IMR-90 (cell line): Measurements from ENCODE around the gene GCLC. TPM values are rescaled to one million over a fixed set of nuclear protein-coding genes. Genes with fewer than 3 reads are reported as not detected.

Experiments
- ATAC-seq: fragments of 200-7000 bp; cut with Tn5 transposase; 2 replicates; pipeline ENCODE4 v1.9.1; 2020; ENCODE audit warnings: low read depth, mild to moderate bottlenecking, moderate library complexity
- BruUV-seq: library from RNA; stranded (reverse); fragments of 400-500 nt; replicated peaks from 2 replicates; lab custom pipeline; 2021; lab: Mats Ljungman, UMichigan
- CTCF ChIA-PET: fragments of 300-600 bp; formaldehyde crosslinking; extraction: SDS; loops from one replicate; lab custom pipeline; 2021; ENCODE audit warnings: antibody characterized with exemption; lab: Yijun Ruan, JAX
- POLR2A ChIA-PET: fragments of 300-600 bp; sonication (Branson Sonifier 250); formaldehyde crosslinking; loops from one replicate; lab custom pipeline; 2022; ENCODE audit warnings: antibody characterized with exemption; ENCODE audit not compliant: unreplicated experiment; lab: Charles Lee
- DNase-seq: peaks from one replicate; pipeline ENCODE4 v3.0.0; 2013
- H2AFZ ChIP-seq: replicated peaks from 2 replicates; pipeline ENCODE3; 2013; ENCODE audit warnings: low read length, mild to moderate bottlenecking; ENCODE audit not compliant: poor library complexity
- H2AK5ac ChIP-seq: 2 replicates; pipeline ENCODE4 v1.6.1; 2013; ENCODE audit warnings: low read depth, low read length, inconsistent platforms
- H2AK9ac ChIP-seq: replicated peaks from 2 replicates; pipeline ENCODE3; 2013; ENCODE audit warnings: mild to moderate bottlenecking, low read depth, low read length, moderate library complexity; ENCODE audit not compliant: poor library complexity
- H2BK120ac ChIP-seq: 2 replicates; pipeline ENCODE4 v1.6.1; 2013; ENCODE audit warnings: low read depth, low read length, inconsistent platforms
- H2BK15ac ChIP-seq: 3 replicates; pipeline ENCODE4 v1.6.1; 2013; ENCODE audit warnings: low read depth, low read length, inconsistent platforms
- H2BK20ac ChIP-seq: 2 replicates; pipeline ENCODE4 v1.6.1; 2013; ENCODE audit warnings: low read depth, mild to moderate bottlenecking, inconsistent platforms, low read length, moderate library complexity
- H2BK5ac ChIP-seq: 2 replicates; pipeline ENCODE4 v1.6.1; 2013; ENCODE audit warnings: mild to moderate bottlenecking, low read depth, low read length, inconsistent platforms; ENCODE audit not compliant: poor library complexity, severe bottlenecking
- H3K14ac ChIP-seq: replicated peaks from 2 replicates; pipeline ENCODE4 v1.6.1; 2013; ENCODE audit warnings: low read depth, low read length, inconsistent platforms
- H3K18ac ChIP-seq: 2 replicates; pipeline ENCODE4 v1.6.1; 2013; ENCODE audit warnings: low read depth, low read length, control low read depth
- H3K23ac ChIP-seq: 2 replicates; pipeline ENCODE4 v1.6.1; 2013; ENCODE audit warnings: low read depth, low read length, inconsistent platforms
- H3K27ac ChIP-seq: 2 replicates; pipeline ENCODE4 v1.5.1; 2013; ENCODE audit warnings: mild to moderate bottlenecking, control low read depth, low read length; ENCODE audit not compliant: insufficient read depth
- H3K27me3 ChIP-seq: 2 replicates; pipeline ENCODE4 v1.6.1; 2013; ENCODE audit warnings: low read length; ENCODE audit not compliant: control insufficient read depth, insufficient read depth
- H3K36me3 ChIP-seq: 2 replicates; pipeline ENCODE4 v1.6.1; 2013; ENCODE audit warnings: low read length, mixed read lengths; ENCODE audit not compliant: control insufficient read depth, insufficient read depth
- H3K4ac ChIP-seq: 2 replicates; pipeline ENCODE4 v1.6.1; 2013; ENCODE audit warnings: low read depth, low read length, inconsistent platforms
- H3K4me1 ChIP-seq: 2 replicates; pipeline ENCODE4 v1.6.1; 2013; ENCODE audit warnings: low read length, mixed read lengths; ENCODE audit not compliant: control insufficient read depth, insufficient read depth
- H3K4me2 ChIP-seq: 2 replicates; pipeline ENCODE4 v1.6.1; 2013; ENCODE audit warnings: low read depth, mild to moderate bottlenecking, control low read depth, low read length, moderate library complexity
- H3K4me3 ChIP-seq: 2 replicates; pipeline ENCODE4 v1.5.1; 2013; ENCODE audit warnings: low read depth, mild to moderate bottlenecking, control low read depth, low read length, moderate library complexity; ENCODE audit not compliant: insufficient read depth
- H3K56ac ChIP-seq: 2 replicates; pipeline ENCODE4 v1.6.1; 2013; ENCODE audit warnings: low read length, inconsistent platforms; ENCODE audit not compliant: insufficient read depth; ENCODE audit errors: extremely low read depth
- H3K79me1 ChIP-seq, 2 experiments: 2 replicates each; pipeline ENCODE4 v1.6.1; 2013; ENCODE audit warnings: low read length in 2 of 2, inconsistent platforms in 1 of 2, low read depth in 1 of 2
- H3K9ac ChIP-seq: 2 replicates; pipeline ENCODE4 v1.6.1; 2013; ENCODE audit warnings: low read depth, low read length, control low read depth
- H3K9me1 ChIP-seq: 2 replicates; pipeline ENCODE4 v1.6.1; 2013; ENCODE audit warnings: low read length, inconsistent platforms; ENCODE audit not compliant: insufficient read depth
- H3K9me3 ChIP-seq: 2 replicates; pipeline ENCODE4 v1.6.1; 2013; ENCODE audit warnings: low read length; ENCODE audit not compliant: control insufficient read depth, insufficient read depth
- H4K20me1 ChIP-seq: 2 replicates; pipeline ENCODE4 v1.6.1; 2013; ENCODE audit warnings: low read length, inconsistent platforms; ENCODE audit not compliant: insufficient read depth
- H4K5ac ChIP-seq: 2 replicates; pipeline ENCODE4 v1.6.1; 2013; ENCODE audit warnings: mild to moderate bottlenecking, low read depth, low read length, control low read depth
- H4K8ac ChIP-seq, 2 experiments: 2 replicates each; pipeline ENCODE4 v1.6.1; 2013; ENCODE audit warnings: low read depth in 2 of 2, low read length in 2 of 2, control low read depth in 1 of 2, inconsistent platforms in 1 of 2
- H4K91ac ChIP-seq: 2 replicates; pipeline ENCODE4 v1.6.1; 2013; ENCODE audit warnings: low read depth, low read length, inconsistent platforms; ENCODE audit not compliant: insufficient read depth
- BHLHE40 ChIP-seq: fragments of 150-350 bp; IDR thresholded peaks from 2 replicates; pipeline ENCODE4 v1.6.1; 2016; ENCODE audit warnings: mild to moderate bottlenecking, low read depth, low read length
- CEBPB ChIP-seq: IDR thresholded peaks from 2 replicates; pipeline ENCODE4 v1.6.1; 2012; ENCODE audit warnings: low read depth, low read length, improper control_type of control experiment
- CHD1 ChIP-seq: IDR thresholded peaks from 2 replicates; pipeline ENCODE4 v1.6.1; 2012; ENCODE audit warnings: low read depth, low read length, improper control_type of control experiment
- ELK1 ChIP-seq: fragments of 150-350 bp; IDR thresholded peaks from 2 replicates; pipeline ENCODE4 v1.6.1; 2016; ENCODE audit warnings: low read depth, mild to moderate bottlenecking, low read length, moderate library complexity, borderline replicate concordance
- FOS ChIP-seq: fragments of 150-350 bp; IDR thresholded peaks from 2 replicates; pipeline ENCODE4 v1.6.1; 2016; ENCODE audit warnings: low read depth, low read length
- NFE2L2 ChIP-seq: fragments of 150-350 bp; IDR thresholded peaks from 2 replicates; pipeline ENCODE4 v1.6.1; 2016; ENCODE audit warnings: low read depth, mild to moderate bottlenecking, low read length
- POLR2A ChIP-seq: IDR thresholded peaks from 2 replicates; pipeline ENCODE4 v1.6.1; 2012; ENCODE audit warnings: mild to moderate bottlenecking, low read depth, low read length
- RAD21 ChIP-seq: IDR thresholded peaks from 2 replicates; pipeline ENCODE4 v1.6.1; 2012; ENCODE audit warnings: low read length, improper control_type of control experiment
- RCOR1 ChIP-seq: IDR thresholded peaks from 2 replicates; pipeline ENCODE4 v1.6.1; 2012; ENCODE audit warnings: mild to moderate bottlenecking, low read length, improper control_type of control experiment; ENCODE audit not compliant: insufficient replicate concordance
- SMC3 ChIP-seq: fragments of 150-350 bp; IDR thresholded peaks from 2 replicates; pipeline ENCODE4 v1.6.1; 2016; ENCODE audit warnings: low read depth, mild to moderate bottlenecking, antibody characterized with exemption, low read length, moderate library complexity
- WGBS, 2 experiments: methylation state at CpG; one replicate each; pipeline versions ENCODE4 v1.1.5 to v1.1.7; 2013; ENCODE audit warnings: missing lambda C conversion rate in 2 of 2; ENCODE audit not compliant: insufficient read length in 1 of 2; ENCODE audit errors: extremely low coverage in 2 of 2; 5-methylcytosine and 5-hydroxymethylcytosine counted together
- dilution Hi-C: fragments of 300-500 bp; cut with HindIII; formaldehyde crosslinking; loops from one replicate; pipeline ENCODE4 v1.14.3; 2018; ENCODE audit warnings: low sequenced_read_pairs; ENCODE audit not compliant: unreplicated experiment
- in situ Hi-C: fragments of 300-500 bp; cut with MboI; formaldehyde crosslinking; loops from 3 replicates; pipeline ENCODE4 v1.14.3; 2019; ENCODE audit warnings: low sequenced_read_pairs, inconsistent platforms, mixed read lengths
- intact Hi-C: fragments of 100-400 bp; cut with micrococcal nuclease; formaldehyde crosslinking; loops from 2 replicates; pipeline ENCODE4 v1.10.0; 2022
- polyA plus RNA-seq, 3 experiments: library from polyadenylated mRNA; depleted of rRNA; stranded (reverse); fragments of >200 nt; gene quantifications; 2 replicates each; pipeline ENCODE4 v1.2.3, GENCODE V29; 2012; ENCODE audit warnings: low replicate concordance in 1 of 3
- total RNA-seq: library from RNA; depleted of rRNA; stranded (reverse); fragments of >200 nt; gene quantifications from 2 replicates; pipeline ENCODE4 v1.2.3, GENCODE V29; 2012
- TF ChIP-seq, protein P1 (sequence below): fragments of 150-350 bp; IDR thresholded peaks from 2 replicates; pipeline ENCODE4 v1.6.1; 2017; ENCODE audit warnings: mild to moderate bottlenecking, antibody characterized with exemption, low read length, low read depth

The GCLC gene
- total and polyA plus RNA-seq, 2 of the 4 experiments (the other 2 are of a cell fraction): 14.2 to 24.2 TPM

DNA sequence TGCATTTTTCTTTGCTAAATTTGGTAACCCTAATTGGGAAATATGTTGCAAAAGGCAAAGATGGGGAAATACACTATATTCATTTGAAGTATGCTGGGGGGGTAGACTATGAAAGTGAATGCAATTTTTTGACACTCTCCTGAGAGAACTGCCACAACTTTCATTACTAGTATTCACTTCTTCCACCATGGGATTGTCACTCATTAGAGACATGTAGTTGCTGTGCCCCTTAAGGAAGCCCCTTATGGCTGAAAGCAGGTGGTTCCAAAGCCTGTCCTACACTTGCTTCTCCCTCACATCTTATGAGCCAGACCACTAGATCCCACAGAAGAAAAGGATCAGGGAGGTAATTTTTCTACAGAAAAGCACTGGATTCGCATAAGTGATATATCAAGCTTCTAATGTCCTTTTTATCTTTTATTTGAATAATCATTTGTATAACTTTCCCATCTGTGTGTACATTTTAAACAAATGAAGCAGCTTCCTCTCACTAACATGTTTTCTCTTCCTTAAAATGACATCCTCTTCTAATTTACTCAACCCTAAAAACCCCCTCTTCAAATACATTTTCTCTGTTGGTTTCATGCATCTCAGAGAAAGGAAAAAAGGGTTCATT, 83.8 kb downstream of the GCLC start:
- Histone ChIP-seq H3K18ac (peak overlapping the region; percentile 24; the same call in 1 of the 2 replicates), H3K14ac (no peak overlapping the region), H2BK20ac (no peak overlapping the region), H3K79me1 (no peaks in the 10 kb centered on the region), H3K9ac (no peak overlapping the region), H4K91ac (no peak overlapping the region), H3K4ac (no peak overlapping the region), H3K4me1 (peaks cover 10% of the 10 kb centered on the region; the same call in 1 of the 2 replicates), H2AK5ac (no peak overlapping the region), H2AFZ (no peak overlapping the region), H3K9me3 (no peaks in the 10 kb centered on the region), H4K5ac (no peak overlapping the region; the same call in 1 of the 2 replicates), H4K8ac (no peak overlapping the region), H3K27ac (no peak overlapping the region), H2BK5ac (no peak overlapping the region), H3K4me2 (peak overlapping the region; percentile 22; the same call in 1 of the 2 replicates), H3K4me3 (no peak overlapping the region), H2BK15ac (no peak overlapping the region), H2AK9ac (no peak overlapping the region), H3K23ac (no peak overlapping the region), H3K36me3 (no peaks in the 10 kb centered on the region), H3K56ac (no peak overlapping the region), H4K20me1 (no peaks in the 10 kb centered on the region), H3K27me3 (peaks cover 7% of the 10 kb centered on the region; the same call in 1 of the 2 replicates), H3K9me1 (0 out of 2 replicates have a peak, but pooled peaks cover 9% of the 10 kb centered on the region), H2BK120ac (no peak overlapping the region)
- CTCF ChIA-PET: no interaction called here
- in situ Hi-C loops (no loop called here), dilution Hi-C loops (no loop called here), intact Hi-C loops (no loop called here)
- POLR2A ChIA-PET: no interaction called here
- no peak for TF ChIP-seq CHD1
- TF ChIP-seq POLR2A: no peak
- TF ChIP-seq BHLHE40: no peak
- TF ChIP-seq ELK1: no peak
- TF ChIP-seq CEBPB: no peak
- TF ChIP-seq, protein P1, sequence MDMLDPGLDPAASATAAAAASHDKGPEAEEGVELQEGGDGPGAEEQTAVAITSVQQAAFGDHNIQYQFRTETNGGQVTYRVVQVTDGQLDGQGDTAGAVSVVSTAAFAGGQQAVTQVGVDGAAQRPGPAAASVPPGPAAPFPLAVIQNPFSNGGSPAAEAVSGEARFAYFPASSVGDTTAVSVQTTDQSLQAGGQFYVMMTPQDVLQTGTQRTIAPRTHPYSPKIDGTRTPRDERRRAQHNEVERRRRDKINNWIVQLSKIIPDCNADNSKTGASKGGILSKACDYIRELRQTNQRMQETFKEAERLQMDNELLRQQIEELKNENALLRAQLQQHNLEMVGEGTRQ: no peak
- TF ChIP-seq NFE2L2: no peak
- TF ChIP-seq RCOR1: no peak
- TF ChIP-seq RAD21: no peak
- TF ChIP-seq FOS: no peak
- no peak for TF ChIP-seq SMC3
- no peak for ATAC-seq
- no CpG with 5 or more reads among the region's 1 CpG for WGBS, 2 experiments
- no TSS peak for BruUV-seq
- no peak for DNase-seq
